ENCODE measurements around the gene LRP1. TPM values are rescaled to one million over a fixed set of nuclear protein-coding genes. Genes with fewer than 3 reads are reported as not detected.

Gene LRP1
- total and polyA plus RNA-seq, 2 of the 13 experiments (the other 11 are each of a cell fraction or from before 2014, with no cell fraction given): 14.7 to 30.8 TPM

DNA sequence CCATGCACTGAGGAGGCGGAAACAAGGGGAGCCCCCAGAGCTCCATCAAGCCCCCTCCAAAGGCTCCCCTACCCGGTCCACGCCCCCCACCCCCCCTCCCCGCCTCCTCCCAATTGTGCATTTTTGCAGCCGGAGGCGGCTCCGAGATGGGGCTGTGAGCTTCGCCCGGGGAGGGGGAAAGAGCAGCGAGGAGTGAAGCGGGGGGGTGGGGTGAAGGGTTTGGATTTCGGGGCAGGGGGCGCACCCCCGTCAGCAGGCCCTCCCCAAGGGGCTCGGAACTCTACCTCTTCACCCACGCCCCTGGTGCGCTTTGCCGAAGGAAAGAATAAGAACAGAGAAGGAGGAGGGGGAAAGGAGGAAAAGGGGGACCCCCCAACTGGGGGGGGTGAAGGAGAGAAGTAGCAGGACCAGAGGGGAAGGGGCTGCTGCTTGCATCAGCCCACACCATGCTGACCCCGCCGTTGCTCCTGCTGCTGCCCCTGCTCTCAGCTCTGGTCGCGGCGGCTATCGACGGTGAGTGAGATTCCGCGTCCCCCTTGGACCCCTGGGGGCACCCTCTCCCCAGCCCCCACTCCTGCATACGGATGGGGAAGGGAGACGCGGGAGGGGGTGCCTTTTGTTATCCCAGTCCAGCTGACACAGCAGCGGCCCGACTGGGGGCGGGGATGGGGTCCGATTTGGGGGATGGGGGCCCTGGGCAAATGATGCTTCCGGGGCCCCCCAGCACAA, 400 bp downstream of the LRP1 start (continued):
- TF ChIP-seq, protein P1, sequence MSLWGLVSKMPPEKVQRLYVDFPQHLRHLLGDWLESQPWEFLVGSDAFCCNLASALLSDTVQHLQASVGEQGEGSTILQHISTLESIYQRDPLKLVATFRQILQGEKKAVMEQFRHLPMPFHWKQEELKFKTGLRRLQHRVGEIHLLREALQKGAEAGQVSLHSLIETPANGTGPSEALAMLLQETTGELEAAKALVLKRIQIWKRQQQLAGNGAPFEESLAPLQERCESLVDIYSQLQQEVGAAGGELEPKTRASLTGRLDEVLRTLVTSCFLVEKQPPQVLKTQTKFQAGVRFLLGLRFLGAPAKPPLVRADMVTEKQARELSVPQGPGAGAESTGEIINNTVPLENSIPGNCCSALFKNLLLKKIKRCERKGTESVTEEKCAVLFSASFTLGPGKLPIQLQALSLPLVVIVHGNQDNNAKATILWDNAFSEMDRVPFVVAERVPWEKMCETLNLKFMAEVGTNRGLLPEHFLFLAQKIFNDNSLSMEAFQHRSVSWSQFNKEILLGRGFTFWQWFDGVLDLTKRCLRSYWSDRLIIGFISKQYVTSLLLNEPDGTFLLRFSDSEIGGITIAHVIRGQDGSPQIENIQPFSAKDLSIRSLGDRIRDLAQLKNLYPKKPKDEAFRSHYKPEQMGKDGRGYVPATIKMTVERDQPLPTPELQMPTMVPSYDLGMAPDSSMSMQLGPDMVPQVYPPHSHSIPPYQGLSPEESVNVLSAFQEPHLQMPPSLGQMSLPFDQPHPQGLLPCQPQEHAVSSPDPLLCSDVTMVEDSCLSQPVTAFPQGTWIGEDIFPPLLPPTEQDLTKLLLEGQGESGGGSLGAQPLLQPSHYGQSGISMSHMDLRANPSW (CRISPR knock-in tag; IDR thresholded peaks at IDR 0.05; ENCODE audit: borderline replicate concordance): no peak
- TF ChIP-seq SP1 (IDR thresholded peaks at IDR 0.05): no peak
- TF ChIP-seq SP1 (CRISPR knock-in tag; IDR thresholded peaks at IDR 0.05): no peak
- TF ChIP-seq PHF20 (CRISPR knock-in tag; IDR thresholded peaks at IDR 0.05): no peak
- TF ChIP-seq PHB2 (IDR thresholded peaks at IDR 0.05; ENCODE audit: partially characterized antibody): no peak
- no peak for TF ChIP-seq ZNF839 (CRISPR knock-in tag; IDR thresholded peaks at IDR 0.05; ENCODE audit: borderline replicate concordance)
- no peak for TF ChIP-seq SIX1 (CRISPR knock-in tag; IDR thresholded peaks at IDR 0.05; ENCODE audit: borderline replicate concordance)
- TF ChIP-seq, protein P2, sequence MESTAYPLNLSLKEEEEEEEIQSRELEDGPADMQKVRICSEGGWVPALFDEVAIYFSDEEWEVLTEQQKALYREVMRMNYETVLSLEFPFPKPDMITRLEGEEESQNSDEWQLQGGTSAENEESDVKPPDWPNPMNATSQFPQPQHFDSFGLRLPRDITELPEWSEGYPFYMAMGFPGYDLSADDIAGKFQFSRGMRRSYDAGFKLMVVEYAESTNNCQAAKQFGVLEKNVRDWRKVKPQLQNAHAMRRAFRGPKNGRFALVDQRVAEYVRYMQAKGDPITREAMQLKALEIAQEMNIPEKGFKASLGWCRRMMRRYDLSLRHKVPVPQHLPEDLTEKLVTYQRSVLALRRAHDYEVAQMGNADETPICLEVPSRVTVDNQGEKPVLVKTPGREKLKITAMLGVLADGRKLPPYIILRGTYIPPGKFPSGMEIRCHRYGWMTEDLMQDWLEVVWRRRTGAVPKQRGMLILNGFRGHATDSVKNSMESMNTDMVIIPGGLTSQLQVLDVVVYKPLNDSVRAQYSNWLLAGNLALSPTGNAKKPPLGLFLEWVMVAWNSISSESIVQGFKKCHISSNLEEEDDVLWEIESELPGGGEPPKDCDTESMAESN (CRISPR knock-in tag; conservative IDR thresholded peaks at IDR 0.05): no peak
- 0 out of 2 replicates have a peak, but pooled peaks have one; percentile 42 for TF ChIP-seq ZNF546 (CRISPR knock-in tag; conservative IDR thresholded peaks at IDR 0.05)
- TF ChIP-seq SRF (IDR thresholded peaks at IDR 0.05; ENCODE audit: low read depth, low read length): no peak
- TF ChIP-seq, protein P3, sequence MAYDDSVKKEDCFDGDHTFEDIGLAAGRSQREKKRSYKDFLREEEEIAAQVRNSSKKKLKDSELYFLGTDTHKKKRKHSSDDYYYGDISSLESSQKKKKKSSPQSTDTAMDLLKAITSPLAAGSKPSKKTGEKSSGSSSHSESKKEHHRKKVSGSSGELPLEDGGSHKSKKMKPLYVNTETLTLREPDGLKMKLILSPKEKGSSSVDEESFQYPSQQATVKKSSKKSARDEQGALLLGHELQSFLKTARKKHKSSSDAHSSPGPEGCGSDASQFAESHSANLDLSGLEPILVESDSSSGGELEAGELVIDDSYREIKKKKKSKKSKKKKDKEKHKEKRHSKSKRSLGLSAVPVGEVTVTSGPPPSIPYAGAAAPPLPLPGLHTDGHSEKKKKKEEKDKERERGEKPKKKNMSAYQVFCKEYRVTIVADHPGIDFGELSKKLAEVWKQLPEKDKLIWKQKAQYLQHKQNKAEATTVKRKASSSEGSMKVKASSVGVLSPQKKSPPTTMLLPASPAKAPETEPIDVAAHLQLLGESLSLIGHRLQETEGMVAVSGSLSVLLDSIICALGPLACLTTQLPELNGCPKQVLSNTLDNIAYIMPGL (CRISPR knock-in tag; IDR thresholded peaks at IDR 0.05; ENCODE audit: borderline replicate concordance in 1 of 2, low read depth in 1 of 2): 0 out of 4 replicates have a peak, but pooled peaks have one; percentile 7 to 11
- TF ChIP-seq, protein P4, sequence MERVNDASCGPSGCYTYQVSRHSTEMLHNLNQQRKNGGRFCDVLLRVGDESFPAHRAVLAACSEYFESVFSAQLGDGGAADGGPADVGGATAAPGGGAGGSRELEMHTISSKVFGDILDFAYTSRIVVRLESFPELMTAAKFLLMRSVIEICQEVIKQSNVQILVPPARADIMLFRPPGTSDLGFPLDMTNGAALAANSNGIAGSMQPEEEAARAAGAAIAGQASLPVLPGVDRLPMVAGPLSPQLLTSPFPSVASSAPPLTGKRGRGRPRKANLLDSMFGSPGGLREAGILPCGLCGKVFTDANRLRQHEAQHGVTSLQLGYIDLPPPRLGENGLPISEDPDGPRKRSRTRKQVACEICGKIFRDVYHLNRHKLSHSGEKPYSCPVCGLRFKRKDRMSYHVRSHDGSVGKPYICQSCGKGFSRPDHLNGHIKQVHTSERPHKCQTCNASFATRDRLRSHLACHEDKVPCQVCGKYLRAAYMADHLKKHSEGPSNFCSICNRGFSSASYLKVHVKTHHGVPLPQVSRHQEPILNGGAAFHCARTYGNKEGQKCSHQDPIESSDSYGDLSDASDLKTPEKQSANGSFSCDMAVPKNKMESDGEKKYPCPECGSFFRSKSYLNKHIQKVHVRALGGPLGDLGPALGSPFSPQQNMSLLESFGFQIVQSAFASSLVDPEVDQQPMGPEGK (CRISPR knock-in tag; IDR thresholded peaks at IDR 0.05): peak; percentile 71; the same call in 1 of the 2 replicates
- no peak for TF ChIP-seq ZNF101 (CRISPR knock-in tag; IDR thresholded peaks at IDR 0.05; ENCODE audit: borderline replicate concordance, low read depth)

Data from HepG2 (cell line).